H1 (cell line): ENCODE results near the gene ZNF385C. TPM values are rescaled to one million over a fixed set of nuclear protein-coding genes. Genes with fewer than 3 reads are reported as not detected.

Source experiments
- SRF ChIP-seq: IDR thresholded peaks from 2 replicates; pipeline ENCODE4 v1.6.1; 2011; ENCODE audit warnings: mild to moderate bottlenecking, low read depth, low read length, moderate library complexity
- YY1 ChIP-seq: IDR thresholded peaks from 2 replicates; pipeline ENCODE4 v1.6.1; 2011; ENCODE audit warnings: low read depth, mild to moderate bottlenecking, low read length
- polyA plus RNA-seq, 7 experiments: library from polyadenylated mRNA; depleted of rRNA in 3 of 7; stranded (reverse) in 5 of 7; unstranded in 2 of 7; fragments of >200 nt in 5 of 7; fragments of 200-250 nt in 2 of 7; gene quantifications; 1 replicate in 5 of 7; 2 replicates in 1 of 7; 4 replicates in 1 of 7; pipeline versions ENCODE4 v1.2.1 to v1.2.3, GENCODE V29; 2011 to 2013; ENCODE audit warnings: missing spikeins in 2 of 7, mixed read lengths in 2 of 7
- total RNA-seq: library from RNA; stranded (reverse); fragmentation: NEBNext Ultra II Directional; extraction: Animal tissue kit (Norgen Biotek cat#: 25700); gene quantifications from 2 replicates; pipeline ENCODE4 v1.2.1, GENCODE V29; 2021

The ZNF385C gene
- total and polyA plus RNA-seq, 2 of the 8 experiments (the other 6 are each of a cell fraction or from before 2014, with no cell fraction given): 3.9 to 6.1 TPM

DNA sequence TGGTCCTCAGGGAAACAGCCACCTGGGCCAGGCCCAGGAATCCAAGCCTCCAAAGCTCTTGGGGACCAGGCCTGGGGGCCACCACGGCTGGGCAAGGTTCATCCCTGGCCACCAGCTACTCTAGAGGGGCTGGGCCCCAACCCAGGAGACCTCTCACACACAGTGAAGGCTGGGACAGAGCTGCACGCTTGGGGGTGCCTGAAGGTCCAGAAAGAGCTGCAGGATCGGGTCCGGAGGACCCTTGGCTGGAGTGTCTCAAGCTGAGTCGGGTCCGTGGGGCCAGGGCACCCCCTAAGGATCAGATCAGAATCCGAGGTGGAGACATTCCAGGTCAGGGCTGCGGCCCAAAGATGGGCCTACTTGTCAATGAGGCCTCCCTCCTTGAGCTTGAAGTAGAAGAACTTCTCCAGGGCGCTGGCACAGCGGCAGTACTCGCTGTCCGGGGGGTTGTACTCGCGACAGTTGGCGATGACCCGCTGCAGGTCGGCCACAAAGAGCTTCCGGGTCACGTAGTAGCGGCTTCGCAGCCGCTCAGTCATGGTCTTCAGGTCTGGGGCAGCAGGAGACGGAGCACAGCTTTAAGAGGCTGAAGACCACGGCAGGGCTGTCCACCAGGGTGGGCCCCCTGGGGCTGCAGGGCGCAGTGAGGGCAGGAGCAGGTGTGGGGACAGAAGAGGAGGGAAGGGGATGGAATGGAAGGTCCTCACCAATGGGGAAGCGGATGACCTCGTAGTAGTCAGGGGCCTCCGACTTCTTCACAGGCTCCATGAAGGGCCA, 15.2 kb upstream of the ZNF385C start (continued):
- TF ChIP-seq SRF (no peak), YY1 (no peak)
